HUDEP-2 (cell line): ENCODE measurements around the gene FRMD5.

Experiments
- DNase-seq, 76 experiments: peaks; one replicate each; lab custom pipeline; 2025; ENCODE audit not compliant: unreplicated experiment in 76 of 76; lab: John Stamatoyannopoulos, UW

FRMD5 gene

DNA sequence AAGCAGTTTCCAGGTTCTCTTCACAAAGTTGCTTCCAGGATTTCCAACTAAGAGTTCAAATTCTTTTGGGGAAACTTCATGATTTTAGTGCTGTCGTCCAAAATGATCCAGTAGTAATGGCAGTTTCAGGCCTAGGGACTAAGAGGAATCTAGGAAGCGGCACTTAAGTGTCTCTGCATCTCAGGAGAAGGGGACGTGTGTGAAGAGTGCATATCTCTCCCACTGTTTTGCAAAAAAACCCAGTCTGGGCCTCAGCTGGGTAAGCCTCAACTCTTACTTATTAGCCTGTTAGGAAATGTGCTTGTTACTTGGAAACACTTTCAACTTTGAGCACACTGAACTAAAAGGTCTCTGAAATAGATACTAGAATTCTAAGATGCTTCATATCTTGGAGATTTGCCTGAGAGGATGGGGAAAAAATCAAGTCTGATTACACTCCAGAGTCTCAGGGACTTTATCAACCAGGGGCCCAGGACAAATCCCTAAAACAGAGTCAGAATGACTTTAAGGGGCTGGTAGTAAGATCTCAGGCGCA lies 286.5 kb downstream of the FRMD5 start:
- DNase-seq, result no peak

DNA sequence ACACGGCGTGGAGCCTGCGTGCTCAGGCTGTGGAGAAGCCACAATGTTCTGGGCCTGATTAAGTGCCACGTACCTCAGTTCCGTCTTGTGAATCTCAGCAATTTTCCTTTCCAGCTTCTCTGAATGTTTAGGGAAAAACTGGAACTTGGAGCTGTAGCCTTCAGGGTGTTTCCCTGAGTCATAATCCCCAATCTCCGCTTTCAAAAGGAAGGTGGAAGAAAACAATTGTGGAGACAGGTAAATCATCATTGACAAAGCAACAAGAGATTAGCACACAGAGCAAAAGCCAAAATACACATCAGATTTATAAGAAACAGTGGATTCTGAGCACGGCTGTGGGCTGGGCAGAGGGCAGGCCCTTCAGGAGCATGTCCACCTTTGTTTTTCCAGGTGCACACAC lies 289.3 kb downstream of the FRMD5 start:
- no peak for DNase-seq

DNA sequence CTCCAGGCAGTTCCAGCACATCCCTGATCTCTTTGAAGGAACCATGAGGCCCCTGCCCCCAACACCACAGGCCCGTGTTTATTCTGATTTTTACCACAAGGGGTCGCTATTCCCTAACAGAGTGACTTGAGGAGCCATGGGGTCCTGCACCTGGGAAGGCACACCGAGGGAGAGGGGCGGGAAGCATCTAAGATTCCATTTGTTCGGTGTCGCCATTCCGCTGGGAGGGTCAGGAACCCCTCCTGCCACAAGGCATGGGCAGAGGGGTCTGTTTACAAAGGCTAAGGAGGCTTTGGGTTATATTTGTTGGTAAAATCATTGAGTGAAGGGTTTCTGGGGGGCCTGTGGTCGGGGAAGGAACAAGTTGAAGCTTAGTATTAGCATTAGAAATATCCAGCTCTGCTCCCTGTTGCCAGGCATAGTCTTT lies 291.2 kb downstream of the FRMD5 start:
- DNase-seq, result peak in 55 of 76 experiments; percentile 5 to 77 (median 35)

DNA sequence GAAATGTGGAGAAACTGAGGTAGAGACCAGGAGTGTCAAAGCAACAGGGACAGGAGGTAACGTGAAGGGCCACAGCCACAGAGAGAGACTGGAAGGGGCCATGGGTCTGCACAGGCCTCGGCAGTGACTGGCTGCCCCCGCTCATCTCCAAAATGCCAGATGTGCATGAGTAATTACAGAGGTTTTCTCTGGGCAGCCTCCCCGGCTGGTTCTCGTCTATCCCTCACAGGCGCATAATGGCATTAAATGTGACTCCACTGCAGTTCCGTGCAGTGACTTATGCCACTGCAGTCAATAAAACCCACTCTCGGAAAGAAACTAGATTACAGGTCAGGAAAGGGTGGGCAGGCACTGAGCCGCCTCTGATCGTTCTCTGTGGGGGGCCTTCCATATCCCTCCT lies 293.6 kb downstream of the FRMD5 start:
- no peak for DNase-seq

DNA sequence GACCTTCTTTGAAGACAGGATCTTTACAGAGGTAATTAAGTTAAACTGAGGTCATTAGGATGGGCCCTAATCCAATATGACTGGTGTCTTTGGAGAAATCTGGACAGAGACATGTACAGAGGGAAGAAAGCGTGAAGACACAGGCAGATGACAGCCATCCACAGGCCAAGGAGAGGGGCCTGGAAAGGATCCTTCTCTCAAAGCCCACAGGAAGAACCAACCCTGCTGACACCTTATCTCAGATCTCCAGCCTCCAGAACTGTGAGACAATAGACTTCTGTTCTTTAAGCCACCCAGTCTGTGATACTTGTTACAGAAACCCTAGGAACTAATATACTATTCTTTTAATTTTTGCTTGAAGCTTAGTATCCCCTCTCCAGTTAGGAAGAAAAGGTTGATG lies 294.1 kb downstream of the FRMD5 start:
- no peak for DNase-seq

DNA sequence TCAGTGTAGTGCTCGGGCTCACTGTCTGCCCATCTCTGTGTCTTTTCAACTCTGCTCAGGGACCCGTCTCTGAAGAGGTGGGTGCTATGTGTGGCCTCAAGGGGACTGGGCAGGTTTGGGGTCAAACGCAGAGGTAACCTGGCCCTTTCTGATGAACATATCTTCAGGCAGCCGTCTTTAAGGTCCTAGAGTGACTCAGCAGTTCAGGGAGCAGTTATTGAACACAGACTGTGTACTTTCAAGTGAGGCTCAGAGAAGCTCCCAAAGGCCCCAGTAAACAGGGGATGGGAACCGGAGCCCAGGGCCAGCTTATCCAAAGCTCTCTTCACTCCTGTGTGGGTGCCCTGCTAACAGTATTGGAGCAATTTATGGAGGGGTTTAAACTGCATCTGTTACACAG lies 295.1 kb downstream of the FRMD5 start:
- DNase-seq, result no peak

DNA sequence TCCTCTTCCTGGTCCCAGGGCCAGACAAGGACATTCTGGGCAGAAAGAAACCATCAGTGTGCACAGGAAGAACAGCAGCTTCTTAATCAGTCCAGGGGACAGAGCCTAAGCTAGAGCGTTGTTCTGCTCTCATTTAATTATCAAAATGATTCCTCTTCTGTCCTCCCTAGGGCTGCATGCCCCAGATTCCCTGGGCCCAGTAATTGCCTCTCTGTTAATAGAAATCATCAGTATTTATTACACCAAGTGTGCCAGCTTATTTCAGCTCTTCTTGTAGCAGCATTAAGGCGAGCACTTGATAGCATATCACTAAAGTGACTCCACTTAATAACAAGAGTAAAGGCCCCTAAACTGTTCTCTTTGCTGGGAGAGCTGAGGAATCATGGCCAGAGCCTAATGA lies 296.2 kb downstream of the FRMD5 start:
- DNase-seq, result no peak

DNA sequence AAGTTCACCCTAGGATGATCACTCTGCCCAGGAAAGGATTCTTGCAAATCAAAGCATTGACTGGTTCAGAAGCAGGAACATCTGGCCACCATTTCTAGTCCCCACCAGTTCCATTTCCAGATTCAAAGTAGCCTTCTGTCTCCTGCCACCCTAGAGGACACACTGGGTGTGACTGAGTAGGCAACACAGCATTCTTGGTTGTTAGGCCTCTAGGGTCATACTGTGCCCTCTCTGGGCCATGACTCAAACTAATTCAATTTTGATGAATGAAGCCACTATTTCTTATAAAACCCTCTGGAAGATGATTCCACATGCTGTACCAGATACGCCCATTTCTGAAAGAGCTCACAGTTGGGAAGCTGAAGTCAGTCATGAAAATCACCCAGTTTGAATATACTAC lies 298.5 kb downstream of the FRMD5 start:
- DNase-seq, result no peak

DNA sequence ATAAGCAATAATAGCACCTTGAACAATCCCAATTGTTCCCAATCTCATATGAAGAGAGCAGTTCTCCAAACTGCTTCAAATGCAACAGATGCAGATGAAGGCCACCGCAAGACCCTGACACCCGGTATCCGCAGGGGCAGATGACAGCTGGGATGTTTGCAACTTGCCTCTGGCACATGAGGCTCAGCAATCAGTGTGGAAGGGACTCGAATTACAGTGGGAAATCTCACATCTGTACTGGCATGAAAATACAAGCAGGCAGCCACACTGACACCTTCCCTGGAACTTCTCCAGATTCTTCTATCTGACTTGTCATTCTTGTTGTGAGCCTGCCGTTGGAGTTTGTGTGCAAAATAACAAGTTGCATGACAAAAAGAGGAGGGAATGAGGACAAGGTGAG lies 299.5 kb downstream of the FRMD5 start:
- no peak for DNase-seq

DNA sequence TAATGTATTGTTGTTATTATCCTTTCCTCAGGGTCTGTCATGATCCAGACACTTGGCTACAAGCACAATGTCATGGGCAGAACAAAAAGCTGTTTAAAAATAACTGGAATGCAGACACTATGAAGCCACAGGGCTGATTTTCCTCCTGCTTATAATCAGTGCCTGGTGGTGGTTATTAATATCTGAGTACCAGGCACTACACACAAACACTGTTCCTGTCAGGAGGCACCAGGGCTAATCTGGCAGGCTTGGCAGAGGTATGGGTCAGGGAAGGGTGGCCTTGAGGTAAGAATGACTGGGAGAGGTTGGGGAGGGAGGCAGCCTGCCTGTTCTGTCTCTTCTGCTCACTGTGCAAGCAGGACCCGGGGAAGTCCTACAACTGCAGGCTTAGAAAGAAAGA lies 301.1 kb downstream of the FRMD5 start:
- DNase-seq, result no peak

DNA sequence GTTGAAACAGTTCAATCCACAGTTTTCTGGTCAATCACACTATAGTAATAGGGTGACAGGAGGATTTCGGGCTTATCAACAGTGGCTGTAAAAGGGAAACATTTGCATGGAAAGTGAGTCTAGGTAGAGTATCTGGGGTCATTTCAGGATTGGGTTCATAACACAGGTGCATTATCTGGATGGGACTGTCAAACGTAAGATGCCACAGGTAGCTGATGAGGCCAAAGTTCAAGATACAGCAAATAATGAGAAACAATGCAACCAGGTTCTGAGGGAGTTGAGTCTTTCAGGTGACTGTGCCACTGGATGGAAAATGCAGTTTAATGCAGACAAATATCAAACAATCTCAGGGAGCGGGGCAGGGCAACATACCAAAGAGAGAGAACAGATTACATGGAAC lies 306.0 kb downstream of the FRMD5 start:
- DNase-seq, result no peak

DNA sequence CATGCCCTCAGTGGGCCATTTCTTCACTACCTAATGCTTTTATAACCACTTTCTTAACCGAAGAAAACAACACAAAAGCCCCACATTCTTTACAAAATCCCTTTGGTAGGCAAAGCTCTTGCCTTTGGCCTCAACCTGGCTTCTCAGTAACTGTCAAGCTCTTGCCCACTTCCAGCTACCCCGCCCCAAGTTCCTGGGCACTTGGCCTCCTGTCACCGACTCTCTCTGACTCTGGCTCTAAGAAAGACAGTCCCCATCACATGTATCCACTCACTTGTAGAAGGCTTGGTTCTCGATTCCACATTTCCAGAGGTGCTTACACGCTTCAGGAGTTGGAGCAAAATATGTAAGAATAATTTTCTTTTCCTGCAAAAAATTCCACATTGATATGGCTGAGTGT lies 307.2 kb downstream of the FRMD5 start:
- DNase-seq, result no peak

DNA sequence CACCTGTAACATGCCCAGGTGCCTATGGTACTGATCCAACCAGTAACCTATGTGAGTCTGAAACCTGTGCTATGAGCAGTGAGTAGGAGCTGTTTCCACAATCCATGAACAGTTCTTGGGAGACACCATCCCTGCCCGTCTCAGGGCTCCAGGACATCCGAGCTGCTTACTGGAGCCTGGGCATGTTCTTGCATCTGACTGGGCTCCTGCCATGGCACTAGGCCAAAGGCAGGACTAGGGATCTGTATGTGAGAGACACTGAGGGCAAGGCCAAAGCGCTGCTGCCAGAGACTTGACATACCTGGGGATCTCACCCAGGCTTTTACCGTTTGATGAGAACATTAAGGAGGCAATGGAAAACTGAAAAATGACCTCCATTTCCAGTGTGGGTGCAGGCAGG lies 308.5 kb downstream of the FRMD5 start:
- DNase-seq, result no peak

DNA sequence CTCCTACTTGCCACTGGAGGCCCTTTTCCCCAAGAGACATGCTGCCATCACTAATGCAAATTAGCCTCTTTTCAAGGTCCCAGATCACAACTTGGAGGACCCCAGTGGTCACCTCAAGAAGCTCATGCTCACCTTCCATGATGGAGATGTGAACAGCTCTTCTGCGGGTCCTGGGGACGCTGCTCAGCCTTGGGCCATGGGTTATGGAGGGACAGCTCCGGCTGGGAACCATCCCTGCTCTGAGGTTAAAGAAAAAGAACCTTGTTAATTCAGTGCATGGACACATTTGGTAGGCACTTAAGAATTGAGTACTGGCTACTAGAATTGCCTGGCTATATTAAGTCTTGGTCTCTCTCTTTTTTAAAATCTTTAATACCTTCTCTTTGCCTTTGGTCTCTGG lies 311.5 kb downstream of the FRMD5 start:
- DNase-seq, result no peak

DNA sequence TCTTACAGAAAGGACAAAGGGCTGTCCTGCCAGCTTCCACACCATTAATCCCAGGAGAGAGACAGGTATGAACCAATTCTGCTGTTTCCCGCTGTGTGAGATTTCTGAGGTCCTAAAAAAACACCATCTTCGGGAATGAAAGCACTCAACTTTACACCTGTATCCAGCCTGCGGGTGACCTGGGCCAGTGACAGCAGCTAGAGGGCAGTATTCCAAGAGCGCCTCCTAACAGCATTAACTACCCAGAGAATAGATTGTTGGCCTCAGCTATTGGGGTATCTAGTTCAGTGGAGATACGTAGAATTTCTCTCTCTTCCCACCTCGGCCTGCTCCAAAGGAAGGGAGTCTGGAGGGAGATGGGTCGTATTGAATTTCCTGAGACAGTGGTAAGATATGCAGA lies 313.1 kb downstream of the FRMD5 start:
- DNase-seq, result peak in 1 of 76 experiments; percentile 8

DNA sequence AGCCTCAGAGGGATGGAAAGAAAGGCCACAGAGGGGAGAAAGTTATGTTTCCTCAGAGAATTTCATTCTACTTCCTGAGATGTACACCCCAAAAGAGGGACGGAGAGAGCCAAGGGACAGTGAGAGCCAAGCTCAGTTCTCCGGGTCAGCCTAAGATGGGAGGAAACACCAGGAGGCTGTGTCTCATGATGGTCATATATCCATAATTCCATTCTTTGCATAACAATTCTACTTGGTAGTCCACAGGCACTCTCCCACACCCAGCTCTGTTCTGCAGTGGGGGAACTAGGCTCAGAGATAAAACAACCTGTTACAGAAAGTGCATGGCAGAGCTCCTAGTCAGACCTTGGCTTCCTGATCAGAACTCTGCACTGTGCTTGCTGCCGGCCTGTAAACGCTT lies 313.8 kb downstream of the FRMD5 start:
- DNase-seq, result no peak

DNA sequence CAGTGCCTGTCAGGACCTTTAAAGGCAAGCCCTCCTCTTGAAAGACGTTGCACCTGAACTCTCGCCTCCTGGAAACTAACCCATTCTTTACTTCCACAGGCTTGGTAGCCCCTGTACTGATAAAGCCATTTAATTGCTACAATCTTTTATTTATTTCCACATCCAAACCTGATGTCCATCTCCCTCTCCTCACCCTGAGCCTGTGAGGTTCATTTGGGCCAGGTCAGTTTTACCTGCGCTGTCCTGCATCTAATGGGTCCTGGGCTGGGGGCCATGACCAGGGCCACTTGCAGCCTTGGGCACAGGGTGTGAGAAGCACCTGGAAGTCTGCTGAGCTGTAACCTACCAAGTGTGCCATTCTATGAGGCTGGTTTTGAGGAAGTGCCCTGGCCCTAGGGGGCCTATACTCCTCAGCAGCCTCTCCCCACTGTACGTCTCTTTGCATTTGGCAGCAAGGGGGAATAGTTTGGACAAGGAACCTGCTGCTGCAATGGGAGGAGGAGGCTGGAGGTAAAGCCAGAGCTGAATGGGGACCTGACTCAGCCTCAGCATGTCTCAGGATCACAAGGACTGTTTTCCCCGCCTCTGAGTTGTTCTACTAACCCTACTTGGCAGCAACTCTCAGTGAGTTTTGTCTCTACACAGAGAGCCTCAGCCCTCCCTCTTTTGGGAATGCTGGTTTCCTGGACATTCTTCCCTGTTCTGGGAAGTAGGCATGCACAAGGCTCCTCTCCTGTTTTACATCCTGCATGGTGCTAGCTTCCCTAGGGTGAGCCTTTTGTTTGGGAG lies 314.5 kb downstream of the FRMD5 start:
- DNase-seq, result no peak

DNA sequence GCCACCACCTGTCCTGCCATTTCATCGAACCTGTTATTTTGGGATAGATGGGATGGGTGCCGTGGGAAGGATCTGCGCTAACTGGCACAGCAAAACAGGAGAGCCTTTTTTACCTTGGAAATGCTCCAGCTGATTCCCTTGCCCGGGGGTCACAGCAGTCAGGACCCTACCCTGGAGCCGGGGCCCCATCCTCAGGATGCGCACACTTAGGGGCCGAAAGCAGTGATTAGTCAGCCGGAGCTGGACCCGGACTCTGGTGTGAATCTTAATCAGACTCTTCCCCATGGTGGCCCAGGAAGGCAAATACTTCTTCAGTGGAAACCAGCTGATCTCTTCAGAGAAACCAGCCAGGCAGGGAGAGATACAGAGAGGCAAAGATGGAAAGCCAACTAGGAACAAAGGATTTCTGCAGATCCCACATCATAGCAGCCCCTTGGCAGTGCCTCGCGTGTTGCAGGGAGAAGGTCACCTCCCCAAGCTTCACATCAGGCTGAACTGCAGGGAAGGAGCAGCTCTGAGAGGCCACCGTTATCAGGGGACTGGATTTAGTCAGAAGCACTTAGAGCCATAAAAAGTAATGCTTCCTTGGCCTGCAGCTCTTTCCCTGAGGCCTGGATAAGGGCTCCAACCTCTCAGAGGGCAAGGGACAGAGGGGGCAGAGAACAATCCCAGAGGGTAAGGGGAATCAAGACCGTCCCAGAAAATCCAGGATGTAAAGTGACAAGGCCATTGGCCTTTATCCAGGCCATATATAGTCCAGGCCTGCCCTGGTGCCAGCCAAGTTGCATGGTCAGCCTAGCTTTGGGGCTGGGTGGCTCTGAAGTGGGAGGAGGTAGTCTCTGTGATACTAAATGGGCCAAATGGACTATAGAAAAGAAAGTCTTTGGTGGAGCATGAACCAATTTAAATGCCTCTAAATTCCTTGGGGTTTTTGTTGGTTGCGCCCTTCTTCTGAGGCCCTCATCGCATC lies 315.4 kb downstream of the FRMD5 start:
- no peak for DNase-seq

DNA sequence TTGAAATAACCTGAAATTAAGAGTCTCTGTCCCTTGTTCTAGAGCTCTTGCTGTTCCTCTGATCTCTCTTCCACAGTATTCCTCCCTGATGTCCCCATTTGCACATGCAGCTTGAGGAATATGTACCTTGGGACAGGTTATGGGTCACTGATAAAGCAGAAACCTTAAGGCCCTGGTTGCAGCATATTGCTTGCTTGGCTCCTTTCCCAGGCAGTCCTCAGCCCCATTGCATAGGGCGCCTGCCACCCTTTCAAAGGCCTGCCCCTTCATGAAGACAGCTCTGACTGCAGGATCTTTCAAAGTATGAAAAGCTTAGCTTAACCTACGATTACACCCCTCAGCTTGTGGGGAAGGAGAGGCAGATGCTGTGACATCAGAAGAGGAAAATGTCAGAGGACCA lies 316.6 kb downstream of the FRMD5 start:
- DNase-seq, result no peak

DNA sequence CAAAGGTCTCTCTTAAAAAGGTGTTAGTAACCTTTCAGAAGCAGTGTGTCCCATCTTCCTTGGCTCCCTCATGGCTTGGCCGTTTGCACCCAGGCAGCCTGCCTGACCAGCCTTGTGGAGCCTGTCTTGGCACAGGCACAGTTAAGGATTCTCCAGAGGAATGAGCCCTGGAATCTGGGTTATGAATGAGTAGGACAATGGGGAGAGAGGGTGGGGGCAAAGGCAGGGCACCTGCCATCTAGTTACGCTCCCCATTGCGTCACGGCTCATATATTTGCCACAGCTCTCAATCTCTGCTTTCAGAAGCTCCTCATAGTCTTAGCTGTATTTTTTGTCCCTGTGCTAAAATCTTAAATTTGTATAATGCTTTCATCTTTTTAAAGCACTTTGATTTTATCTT lies 317.7 kb downstream of the FRMD5 start:
- DNase-seq, result no peak

DNA sequence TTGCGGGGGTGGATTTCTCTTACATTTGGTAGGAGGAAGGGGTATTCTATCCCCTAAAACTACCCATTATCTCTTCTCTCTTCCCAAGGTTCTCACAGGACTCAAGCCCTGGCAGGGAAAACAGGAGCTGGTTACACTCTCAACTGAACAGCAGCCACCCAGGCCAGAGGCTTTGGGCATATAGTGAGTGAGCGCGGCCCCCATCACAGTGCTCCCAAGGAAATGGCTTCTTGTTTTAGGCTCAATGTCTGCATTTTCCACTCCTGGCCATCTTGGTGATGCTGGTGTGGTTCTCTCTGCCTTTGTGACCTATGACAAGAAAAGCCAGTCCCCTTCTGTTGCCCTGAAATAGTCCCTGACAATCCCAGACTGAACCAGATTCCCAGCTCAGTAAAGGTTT lies 318.2 kb downstream of the FRMD5 start:
- DNase-seq, result no peak

DNA sequence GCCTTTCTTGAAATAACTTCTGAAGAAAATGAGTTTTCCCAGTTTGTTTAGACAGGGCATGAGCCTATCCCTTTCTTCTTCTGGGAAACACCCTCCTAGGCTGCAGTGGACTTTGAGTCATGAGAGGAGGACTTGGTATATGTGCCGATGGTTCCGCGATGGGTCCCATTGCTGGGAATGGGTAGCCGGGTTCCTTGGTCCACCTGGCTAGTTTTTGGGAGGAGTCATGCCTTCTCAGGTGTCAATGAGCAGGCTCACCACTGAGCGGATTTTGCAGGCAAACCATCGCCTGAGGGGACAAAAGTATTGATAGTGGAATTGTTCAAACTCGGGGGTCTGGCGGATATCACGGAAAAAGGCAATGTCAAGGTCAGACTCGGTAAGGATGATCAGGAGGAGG lies 321.4 kb downstream of the FRMD5 start:
- DNase-seq, result no peak
